RCC 7860 (cell line): Measurements from ENCODE around the gene EHD1.

ENCODE experiments used
- DNase-seq: peaks from one replicate; pipeline ENCODE4 v3.0.0-alpha.2; 2015; ENCODE audit warnings: low spot score
- FAIRE-seq: peaks from 2 replicates; lab custom pipeline; 2012; peaks lifted over from hg19 to GRCh38; lab: Jason Lieb, UNC

EHD1 gene

DNA sequence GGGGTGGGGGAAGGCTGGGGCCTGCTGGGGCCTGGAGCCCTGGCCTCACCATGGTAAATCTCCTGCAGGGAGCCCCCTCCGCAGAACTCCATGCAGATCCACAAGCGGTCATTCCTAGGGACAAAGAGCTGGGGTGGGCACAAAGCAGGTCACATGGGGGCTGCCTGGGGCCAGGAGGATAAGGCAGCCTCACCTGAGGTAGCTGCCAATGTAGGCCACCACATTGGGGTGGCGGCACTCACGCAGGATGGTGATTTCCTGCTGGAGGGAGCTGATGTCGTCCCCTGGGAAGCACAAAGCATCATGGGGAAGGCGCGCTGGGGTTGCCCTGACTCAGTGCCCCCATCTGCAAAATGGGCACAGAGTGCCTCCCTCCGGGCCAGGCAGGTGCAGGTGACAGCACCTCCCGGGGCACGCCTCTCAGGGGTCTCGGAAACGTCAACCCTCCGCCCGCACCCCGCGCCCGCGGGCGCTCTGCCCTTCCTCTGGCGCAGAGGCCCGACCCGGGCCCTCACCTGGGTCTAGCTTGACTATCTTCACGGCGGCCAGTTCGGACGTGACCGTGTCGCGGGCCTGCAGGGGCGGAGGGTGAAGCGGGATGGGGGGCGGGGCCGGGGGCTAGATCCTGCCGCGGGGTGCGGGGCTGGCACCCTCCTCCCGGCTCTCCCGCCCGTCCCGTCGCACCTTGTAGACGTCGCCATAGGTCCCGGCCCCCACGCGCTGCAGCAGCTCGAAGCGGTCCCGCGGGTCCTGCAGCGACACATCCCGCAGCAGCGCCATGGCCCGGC lies 75.9 kb downstream of the EHD1 start:
- DNase-seq (no peak), FAIRE-seq (no peak)
